ENCODE data around the gene MAP1S. TPM values are rescaled to one million over a fixed set of nuclear protein-coding genes. Genes with fewer than 3 reads are reported as not detected.

Gene MAP1S
- total and polyA plus RNA-seq, 2 of the 8 experiments (the other 6 are each of a cell fraction or from before 2014, with no cell fraction given) = 66.7 to 115 TPM

DNA sequence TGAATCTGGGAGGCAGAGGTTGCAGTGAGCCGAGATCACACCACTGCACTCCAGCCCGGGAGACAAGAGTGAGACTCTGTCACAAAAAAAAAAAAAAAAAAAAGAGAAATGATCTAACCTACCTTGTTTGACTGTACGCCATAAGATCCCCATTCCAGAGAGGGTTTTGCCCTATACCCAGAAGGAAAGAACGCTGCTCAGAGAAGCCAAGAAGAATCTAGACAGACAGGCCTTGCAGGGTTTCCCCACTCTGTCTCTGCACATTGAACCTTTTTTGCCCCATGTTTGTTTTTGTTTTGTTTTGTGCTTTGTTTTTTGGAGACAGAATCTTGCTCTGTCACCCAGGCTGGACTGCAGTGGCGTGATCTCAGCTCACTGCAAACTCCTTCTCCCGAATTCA is 7.4 kb upstream of the MAP1S start:
- H3K27ac ChIP-seq (ENCODE audit: low read depth, low read length) = no peak overlapping the region

More for the DNA sequence above, 7.4 kb upstream of the MAP1S start:
- Histone ChIP-seq H4K20me1 (replicated peaks in 1 of 2; ENCODE audit: control insufficient read depth in 1 of 2, insufficient read depth in 2 of 2, low read length in 2 of 2) (no peaks in the 10 kb centered on the region), H3K4me3 (ENCODE audit: extremely low read depth in 1 of 4, insufficient read depth in 2 of 4, low read depth in 3 of 4, low read length in 4 of 4) (no peak overlapping the region), H3K79me1 (ENCODE audit: low read depth, low read length) (no peaks in the 10 kb centered on the region), H2BK20ac (ENCODE audit: low read length) (no peak overlapping the region), H3K4me2 (ENCODE audit: insufficient read depth in 1 of 2, low read depth in 2 of 2, low read length in 2 of 2) (no peak overlapping the region), H3K36me3 (ENCODE audit: control insufficient read depth in 2 of 4, insufficient read depth in 4 of 4, low read length in 3 of 4) (no peaks in the 10 kb centered on the region), H3K14ac (ENCODE audit: insufficient read length) (no peak overlapping the region), H3K4me1 (replicated peaks in 1 of 4; ENCODE audit: control insufficient read depth in 3 of 4, insufficient read depth in 4 of 4, low read length in 3 of 4) (no peaks in the 10 kb centered on the region), H4K8ac (ENCODE audit: extremely low read depth, insufficient read depth, low read length) (no peak overlapping the region), H3K4ac (replicated peaks; ENCODE audit: insufficient read length, low read depth, low read length) (no peak overlapping the region), H2BK120ac (replicated peaks; ENCODE audit: low read depth, low read length) (no peak overlapping the region), H2BK12ac (ENCODE audit: low read depth, low read length) (no peak overlapping the region), H3K9me3 (ENCODE audit: insufficient read depth in 2 of 2, low read depth in 1 of 2, low read length in 1 of 2) (no peaks in the 10 kb centered on the region), H3K23ac (ENCODE audit: insufficient read length) (no peak overlapping the region), H3K18ac (ENCODE audit: extremely low read depth, low read length) (no peak overlapping the region), H4K5ac (ENCODE audit: insufficient read length, low read depth, low read length) (no peak overlapping the region), H4K91ac (replicated peaks; ENCODE audit: insufficient read length, low read length) (no peak overlapping the region), H2AFZ (ENCODE audit: low read length) (no peak overlapping the region), H3K9ac (replicated peaks in 1 of 4; ENCODE audit: extremely low read depth in 1 of 4, low read depth in 3 of 4, low read length in 3 of 4) (no peak overlapping the region), H3K27me3 (replicated peaks in 1 of 4; ENCODE audit: control insufficient read depth in 3 of 4, extremely low read depth in 1 of 4, insufficient read depth in 3 of 4, low read length in 3 of 4) (0 out of 7 replicates have a peak, but pooled peaks cover 0 to 2% (median 0%) of the 10 kb centered on the region in 4 experiments), H2BK5ac (ENCODE audit: low read depth, low read length) (no peak overlapping the region), H2BK15ac (ENCODE audit: low read length) (no peak overlapping the region), H3K79me2 (ENCODE audit: control insufficient read depth in 1 of 2, insufficient read depth in 2 of 2, low read length in 2 of 2) (no peaks in the 10 kb centered on the region), H2AK5ac (ENCODE audit: low read depth, low read length) (no peak overlapping the region), H3K56ac (replicated peaks; ENCODE audit: insufficient read length, low read depth, low read length) (no peak overlapping the region), H3K23me2 (ENCODE audit: low read depth, low read length) (no peaks in the 10 kb centered on the region)
- 91% methylated on average over 6 of the region's 6 CpGs; no CpG with 5 or more reads in 1 of the 2 experiments for WGBS, 2 experiments (ENCODE audit: extremely low coverage in 1 of 2, insufficient coverage in 1 of 2, insufficient read length in 1 of 2, insufficient replicate concordance in 2 of 2, low coverage in 1 of 2, low lambda C conversion rate in 2 of 2, missing lambda C conversion rate in 1 of 2)
- DNase-seq (ENCODE audit: low read depth in 1 of 2, low spot score in 2 of 2) (no peak), FAIRE-seq (no peak)
- no peak for TF ChIP-seq KDM4A (IDR thresholded peaks at IDR 0.05; ENCODE audit: low read depth, low read length, severe bottlenecking)
- ChIA-PET CTCF (ENCODE audit: partially characterized antibody) (interaction anchor here (1.2 to 5.7 kb wide), 2 partner anchors 9 to 55 kb away, joined by 3 to 34 read pairs; no protein-coding TSS in a partner anchor), POLR2A (ENCODE audit: partially characterized antibody) (interaction anchor here (1.2 to 1.5 kb wide), 2 partner anchors 19 to 27 kb away, joined by 3 read pairs; no protein-coding TSS in a partner anchor)
